Lower leg skin (tissue), 3 donors: ENCODE results near the gene PAFAH1B1.

ENCODE experiments used
- POLR2A ChIP-seq, 2 donors: fragments of 450-650 bp; IDR thresholded peaks; one replicate each; pipeline ENCODE4 v1.6.1; 2016 to 2017; ENCODE audit warnings: antibody characterized with exemption in 2 of 2, mild to moderate bottlenecking in 1 of 2, moderate library complexity in 1 of 2
- TF ChIP-seq, protein P1 (sequence below), 3 donors: fragments of 450-650 bp; IDR thresholded peaks; one replicate each; pipeline ENCODE4 v1.5.1; 2016; ENCODE audit warnings: antibody characterized with exemption in 3 of 3, mild to moderate bottlenecking in 3 of 3, moderate library complexity in 2 of 3

DNA sequence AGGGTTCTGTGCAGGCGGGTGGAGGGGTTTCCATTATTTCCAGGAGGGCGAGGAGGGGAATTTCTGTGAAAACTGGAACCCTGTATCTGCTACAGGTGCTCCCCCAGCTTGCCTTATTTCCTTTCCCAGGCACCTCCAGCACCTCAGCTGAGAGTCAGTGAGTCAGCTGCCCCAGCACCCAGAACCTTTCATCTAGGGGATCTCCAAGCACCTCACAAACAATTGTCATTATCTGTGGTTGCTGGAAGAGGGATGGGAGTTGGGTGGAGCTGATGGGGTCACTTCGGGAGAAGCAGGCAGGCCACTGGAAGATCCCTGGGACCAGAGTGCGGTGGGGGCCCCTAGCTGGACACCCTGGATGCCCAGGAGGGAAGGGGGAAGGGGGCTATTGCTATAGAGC lies 128.1 kb downstream of the PAFAH1B1 start:
- TF ChIP-seq POLR2A (IDR thresholded peaks at IDR 0.05): no peak
- TF ChIP-seq, protein P1, sequence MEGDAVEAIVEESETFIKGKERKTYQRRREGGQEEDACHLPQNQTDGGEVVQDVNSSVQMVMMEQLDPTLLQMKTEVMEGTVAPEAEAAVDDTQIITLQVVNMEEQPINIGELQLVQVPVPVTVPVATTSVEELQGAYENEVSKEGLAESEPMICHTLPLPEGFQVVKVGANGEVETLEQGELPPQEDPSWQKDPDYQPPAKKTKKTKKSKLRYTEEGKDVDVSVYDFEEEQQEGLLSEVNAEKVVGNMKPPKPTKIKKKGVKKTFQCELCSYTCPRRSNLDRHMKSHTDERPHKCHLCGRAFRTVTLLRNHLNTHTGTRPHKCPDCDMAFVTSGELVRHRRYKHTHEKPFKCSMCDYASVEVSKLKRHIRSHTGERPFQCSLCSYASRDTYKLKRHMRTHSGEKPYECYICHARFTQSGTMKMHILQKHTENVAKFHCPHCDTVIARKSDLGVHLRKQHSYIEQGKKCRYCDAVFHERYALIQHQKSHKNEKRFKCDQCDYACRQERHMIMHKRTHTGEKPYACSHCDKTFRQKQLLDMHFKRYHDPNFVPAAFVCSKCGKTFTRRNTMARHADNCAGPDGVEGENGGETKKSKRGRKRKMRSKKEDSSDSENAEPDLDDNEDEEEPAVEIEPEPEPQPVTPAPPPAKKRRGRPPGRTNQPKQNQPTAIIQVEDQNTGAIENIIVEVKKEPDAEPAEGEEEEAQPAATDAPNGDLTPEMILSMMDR (IDR thresholded peaks at IDR 0.05): no peak
